Calu3 (cell line): Measurements from ENCODE around the gene SULT1E1. TPM values are rescaled to one million over a fixed set of nuclear protein-coding genes. Genes with fewer than 3 reads are reported as not detected.

Experiments
- BruUV-seq: library from RNA; stranded (reverse); fragments of 400-500 nt; replicated peaks from 2 replicates; lab custom pipeline; 2021; lab: Mats Ljungman, UMichigan
- CTCF ChIA-PET: fragments of 300-600 bp; sonication (Branson Sonifier 250); formaldehyde crosslinking; loops from one replicate; lab custom pipeline; 2022; ENCODE audit warnings: antibody characterized with exemption; lab: Charles Lee
- DNase-seq: peaks from one replicate; pipeline ENCODE4 v3.0.0; 2022
- H3K27ac Mint-ChIP-seq: one replicate; pipeline ENCODE4 v1.8.0; 2022; ENCODE audit warnings: mixed read lengths; ENCODE audit not compliant: unreplicated experiment
- H3K27me3 Mint-ChIP-seq: one replicate; pipeline ENCODE4 v1.8.0; 2022; ENCODE audit warnings: mixed read lengths; ENCODE audit not compliant: unreplicated experiment
- H3K36me3 Mint-ChIP-seq: one replicate; pipeline ENCODE4 v1.8.0; 2022; ENCODE audit warnings: mild to moderate bottlenecking, moderate library complexity, mixed read lengths; ENCODE audit not compliant: insufficient read depth, unreplicated experiment
- H3K4me1 Mint-ChIP-seq: one replicate; pipeline ENCODE4 v1.8.0; 2022; ENCODE audit warnings: mild to moderate bottlenecking, low read depth, mixed read lengths; ENCODE audit not compliant: unreplicated experiment
- H3K4me3 Mint-ChIP-seq: one replicate; pipeline ENCODE4 v1.8.0; 2022; ENCODE audit warnings: mild to moderate bottlenecking, low read depth, moderate library complexity, mixed read lengths; ENCODE audit not compliant: unreplicated experiment
- H3K9me3 Mint-ChIP-seq: one replicate; pipeline ENCODE4 v1.8.0; 2022; ENCODE audit warnings: low read depth, mixed read lengths; ENCODE audit not compliant: unreplicated experiment
- CTCF ChIP-seq: fragments of 200-600 bp; IDR thresholded peaks from one replicate; pipeline ENCODE4 v1.8.0; 2022; ENCODE audit warnings: antibody characterized with exemption; ENCODE audit not compliant: unreplicated experiment
- intact Hi-C: fragments of 100-400 bp; cut with micrococcal nuclease; formaldehyde crosslinking; loops from one replicate; pipeline ENCODE4 v1.10.0; 2022; ENCODE audit not compliant: unreplicated experiment
- total RNA-seq: library from RNA; stranded (reverse); gene quantifications from 2 replicates; pipeline ENCODE4 v1.2.3, GENCODE V29; 2022

Gene SULT1E1
- total RNA-seq, 1 experiment from 2014 or later = 2.4 TPM

GRCh38 chr4:69813628-69814027 is 46.3 kb downstream of the SULT1E1 start:
- no peak for TF ChIP-seq CTCF
- intact Hi-C loops = no loop called here
- H3K9me3 Mint-ChIP-seq = no peaks in the 10 kb centered on the region
- no peaks in the 10 kb centered on the region for H3K27me3 Mint-ChIP-seq
- DNase-seq = no peak
- H3K36me3 Mint-ChIP-seq = no peaks in the 10 kb centered on the region
- H3K4me3 Mint-ChIP-seq = no peak overlapping the region
- H3K4me1 Mint-ChIP-seq = no peaks in the 10 kb centered on the region
- CTCF ChIA-PET = no interaction called here
- no peak overlapping the region for H3K27ac Mint-ChIP-seq
- BruUV-seq = no TSS peak

- Mint-ChIP-seq H3K27ac (no peak overlapping the region), H3K9me3 (peaks cover 3% of the 10 kb centered on the region), H3K4me1 (no peaks in the 10 kb centered on the region), H3K4me3 (no peak overlapping the region), H3K36me3 (no peaks in the 10 kb centered on the region), H3K27me3 (no peaks in the 10 kb centered on the region)
- no peak for DNase-seq
- intact Hi-C loops = no loop called here
- no TSS peak for BruUV-seq
- CTCF ChIA-PET = no interaction called here
- TF ChIP-seq CTCF = no peak
Observed at GRCh38 chr4:69811166-69811565, 48.8 kb downstream of the SULT1E1 start.

GRCh38 chr4:69800599-69800998 is 59.3 kb downstream of the SULT1E1 start:
- no peaks in the 10 kb centered on the region for H3K9me3 Mint-ChIP-seq
- no peaks in the 10 kb centered on the region for H3K27me3 Mint-ChIP-seq
- no TSS peak for BruUV-seq
- intact Hi-C loops = no loop called here
- DNase-seq = no peak
- no peaks in the 10 kb centered on the region for H3K4me1 Mint-ChIP-seq
- TF ChIP-seq CTCF = no peak
- CTCF ChIA-PET = no interaction called here
- no peak overlapping the region for H3K27ac Mint-ChIP-seq
- H3K36me3 Mint-ChIP-seq = no peaks in the 10 kb centered on the region
- H3K4me3 Mint-ChIP-seq = no peak overlapping the region

GRCh38 chr4:69799337-69799736 is 60.6 kb downstream of the SULT1E1 start:
- Mint-ChIP-seq H3K27me3 (no peaks in the 10 kb centered on the region), H3K9me3 (no peaks in the 10 kb centered on the region), H3K4me3 (no peak overlapping the region), H3K4me1 (no peaks in the 10 kb centered on the region), H3K36me3 (no peaks in the 10 kb centered on the region), H3K27ac (no peak overlapping the region)
- CTCF ChIA-PET = no interaction called here
- DNase-seq = no peak
- intact Hi-C loops = no loop called here
- BruUV-seq = no TSS peak
- TF ChIP-seq CTCF = no peak
